Sigmoid colon (tissue), 7 donors: ENCODE measurements around the gene CSNK1E. TPM values are rescaled to one million over a fixed set of nuclear protein-coding genes. Genes with fewer than 3 reads are reported as not detected.

ENCODE experiments used
- DNase-seq: peaks from one replicate; pipeline ENCODE4 v3.0.0-alpha.2; 2019
- H3K27ac ChIP-seq, 4 donors: fragments of 200-600 bp; sonication (generic); one replicate each; pipeline ENCODE4 v1.5.1; 2016 to 2019; ENCODE audit warnings: mild to moderate bottlenecking in 1 of 4
- H3K27me3 ChIP-seq, 3 donors: fragments of 200-600 bp; sonication (generic); one replicate each; pipeline ENCODE4 v1.5.1; 2019; ENCODE audit warnings: mild to moderate bottlenecking in 1 of 3
- H3K36me3 ChIP-seq, 4 donors: fragments of 200-600 bp; sonication (generic); one replicate each; pipeline ENCODE4 v1.5.1; 2016 to 2019
- H3K4me1 ChIP-seq, 4 donors: fragments of 200-600 bp; sonication (generic); one replicate each; pipeline ENCODE4 v1.5.1; 2017 to 2019
- H3K4me3 ChIP-seq, 4 donors: fragments of 200-600 bp; sonication (generic); one replicate each; pipeline ENCODE4 v1.5.1; 2017 to 2019; ENCODE audit warnings: mild to moderate bottlenecking in 2 of 4, moderate library complexity in 1 of 4
- H3K9me3 ChIP-seq, 4 donors: fragments of 200-600 bp in 3 of 4; sonication (generic) in 3 of 4; one replicate each; pipeline versions ENCODE4 v1.5.1 to v1.6.1; 2013 to 2019
- CTCF ChIP-seq, 4 experiments: fragments of 450-650 bp in 3 of 4; fragments of 200-600 bp in 1 of 4; IDR thresholded peaks; one replicate each; pipeline ENCODE4 v1.5.1; 2016 to 2019; ENCODE audit warnings: antibody characterized with exemption in 4 of 4, mild to moderate bottlenecking in 3 of 4, moderate library complexity in 2 of 4
- EP300 ChIP-seq, 4 donors: sonication (generic); formaldehyde crosslinking; IDR thresholded peaks; one replicate each; pipeline ENCODE4 v1.6.1; 2017; ENCODE audit warnings: antibody characterized with exemption in 4 of 4
- POLR2A ChIP-seq, 2 donors: fragments of 450-650 bp; IDR thresholded peaks; one replicate each; pipeline ENCODE4 v1.6.1; 2016; ENCODE audit warnings: antibody characterized with exemption in 2 of 2, mild to moderate bottlenecking in 2 of 2, moderate library complexity in 2 of 2
- POLR2AphosphoS5 ChIP-seq, 4 donors: sonication (generic); formaldehyde crosslinking; IDR thresholded peaks; one replicate each; pipeline ENCODE4 v1.6.1; 2017; ENCODE audit warnings: antibody characterized with exemption in 4 of 4
- WGBS, 2 donors: extraction: QIAGEN DNeasy Blood & Tissue Kit; methylation state at CpG; one replicate each; pipeline ENCODE4 v1.1.7; 2013; 5-methylcytosine and 5-hydroxymethylcytosine counted together
- intact Hi-C: fragments of 100-400 bp; cut with DNase I; formaldehyde crosslinking; loops from one replicate; pipeline ENCODE4 v1.15.1; 2023
- polyA plus RNA-seq, 3 donors: library from polyadenylated mRNA; stranded (reverse); fragments of 200-250 nt; gene quantifications; one replicate each; pipeline ENCODE4 v1.2.3, GENCODE V29; 2013
- total RNA-seq, 4 donors: library from RNA; depleted of rRNA; stranded (reverse); fragments of >200 nt; gene quantifications; one replicate each; pipeline ENCODE4 v1.1.0, GENCODE V29; 2016
- donor health status: healthy with polysubstance abuse.
- donor health status: Bipolar disorder and iron deficiency.
- donor health status: healthy.

The CSNK1E gene
- total and polyA plus RNA-seq, 7 donors: 33.6 to 116 (median 63.7) TPM

DNA sequence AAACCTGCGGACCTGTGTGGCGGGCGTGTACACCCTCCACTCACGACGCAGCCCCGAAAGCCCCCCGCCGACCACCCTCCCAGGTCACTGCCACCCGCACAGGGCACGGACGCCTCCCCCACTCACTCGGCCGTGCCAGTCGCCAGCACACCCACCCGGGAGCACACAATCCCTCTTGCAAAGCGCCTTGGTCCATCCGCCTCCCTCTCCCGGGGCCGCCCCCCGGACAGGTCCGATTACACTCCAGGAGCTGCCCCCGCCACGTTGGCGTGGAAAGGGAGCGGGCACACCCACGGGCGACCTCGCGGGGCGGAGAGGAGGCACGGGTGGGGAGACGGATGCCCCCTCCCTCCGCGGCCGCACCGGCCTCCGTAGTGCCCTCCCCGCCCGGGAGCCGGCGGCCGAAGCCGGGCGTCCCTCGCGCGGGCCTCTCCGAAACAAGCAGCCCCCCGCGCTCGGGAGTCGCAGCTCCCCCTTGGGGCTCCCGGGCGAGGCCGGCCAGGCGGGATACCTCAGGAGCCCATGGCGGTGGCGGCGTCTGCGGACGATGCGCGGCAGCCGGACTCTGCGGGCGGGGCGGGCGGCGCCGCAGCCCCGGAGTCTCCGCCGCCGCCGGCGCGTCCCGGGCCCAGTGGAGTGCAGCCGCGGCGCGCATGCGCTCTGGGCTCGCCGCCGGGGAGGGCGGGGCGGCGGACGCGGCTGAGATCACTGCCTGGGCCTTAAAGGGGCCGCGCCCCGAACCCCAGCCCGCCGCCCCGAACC is 44.7 kb downstream of the CSNK1E start, which contains the start of gene TMEM184B:
TMEM184B (minus strand) TSS at position 638 of the 762 bp plus-strand sequence. CDS start 25,049 bp downstream, outside the sequence.
- Histone ChIP-seq H3K27ac (peak within 1 kb of the TSS; percentile 87 to 97 (median 92)), H3K9me3 (no peaks in the 10 kb centered on the region), H3K27me3 (no peaks in the 10 kb centered on the region), H3K4me1 (peaks cover 0 to 53% (median 49%) of the 10 kb centered on the region in 4 donors), H3K36me3 (no peaks in the 10 kb centered on the region), H3K4me3 (peak within 1 kb of the TSS; percentile 76 to 99 (median 94))
- 1% methylated on average over 97 of the region's 97 CpGs for WGBS, 2 donors
- intact Hi-C loops: loop anchor here (2.0 to 5.0 kb wide), 2 partner anchors 42 to 70 kb away; partner anchors contain the start of gene MAFF
- TF ChIP-seq EP300 (IDR thresholded peaks at IDR 0.05) (no peak), POLR2AphosphoS5 (IDR thresholded peaks at IDR 0.05) (peak in 2 of 4 donors; percentile 37 to 67), POLR2A (IDR thresholded peaks at IDR 0.05) (peak in 1 of 2 donors; percentile 50), CTCF (IDR thresholded peaks at IDR 0.05) (no peak)
- DNase-seq: peak; percentile 89

GRCh38 chr22:38271927-38272372 is 45.3 kb downstream of the CSNK1E start:
- 4 to 10% methylated on average over 7 of the region's 7 CpGs for WGBS, 2 donors
- intact Hi-C loops: loop anchor here (2.0 to 5.0 kb wide), 2 partner anchors 43 to 70 kb away; partner anchors contain the start of gene MAFF

DNA sequence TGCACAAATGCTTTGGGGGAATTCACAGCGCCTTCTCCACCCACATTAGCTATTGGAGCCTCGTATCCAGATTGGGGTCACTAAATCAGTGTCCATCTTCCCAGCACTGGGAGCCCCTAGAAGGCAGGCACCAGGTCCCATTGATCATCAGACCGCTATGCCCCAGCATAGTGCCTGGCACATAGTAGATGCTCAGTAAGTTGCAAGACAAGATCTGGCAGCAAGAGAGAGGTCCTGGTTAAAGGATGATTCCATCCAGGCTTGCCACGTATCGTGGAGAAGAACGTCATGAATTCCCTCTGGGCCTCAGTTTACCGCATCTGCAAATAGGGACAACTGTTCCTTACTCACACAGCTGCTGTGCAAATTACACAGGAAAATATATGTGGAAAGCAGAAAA is 46.1 kb downstream of the CSNK1E start:
- peaks cover 0 to 68% (median 64%) of the 10 kb centered on the region in 4 donors for H3K4me1 ChIP-seq
- peak overlapping the region in 2 of 4 donors; percentile 98 to 99 for H3K4me3 ChIP-seq
- TF ChIP-seq POLR2AphosphoS5 (IDR thresholded peaks at IDR 0.05) (no peak), POLR2A (IDR thresholded peaks at IDR 0.05) (no peak), CTCF (IDR thresholded peaks at IDR 0.05) (no peak), EP300 (IDR thresholded peaks at IDR 0.05) (no peak)
- H3K27me3 ChIP-seq: no peaks in the 10 kb centered on the region
- H3K36me3 ChIP-seq: no peaks in the 10 kb centered on the region
- no peak for DNase-seq
- no peaks in the 10 kb centered on the region for H3K9me3 ChIP-seq
- intact Hi-C loops: loop anchor here (5.0 kb wide), 1 partner anchor 69 kb away; the partner anchor contains the start of gene MAFF
- WGBS, 2 donors: 89 to 91% methylated on average over 7 of the region's 7 CpGs
- peak overlapping the region; percentile 87 to 97 (median 92) for H3K27ac ChIP-seq

More at GRCh38 chr22:38271927-38272372, 45.3 kb downstream of the CSNK1E start:
- TF ChIP-seq EP300 (IDR thresholded peaks at IDR 0.05) (no peak), POLR2AphosphoS5 (IDR thresholded peaks at IDR 0.05) (no peak), CTCF (IDR thresholded peaks at IDR 0.05) (no peak), POLR2A (IDR thresholded peaks at IDR 0.05) (no peak)
- Histone ChIP-seq H3K4me1 (peaks cover 0 to 59% (median 55%) of the 10 kb centered on the region in 4 donors), H3K27ac (peak overlapping the region; percentile 87 to 97 (median 92)), H3K27me3 (no peaks in the 10 kb centered on the region), H3K4me3 (peak overlapping the region; percentile 76 to 99 (median 94)), H3K36me3 (no peaks in the 10 kb centered on the region), H3K9me3 (no peaks in the 10 kb centered on the region)
- DNase-seq: no peak

- H3K27me3 ChIP-seq: no peaks in the 10 kb centered on the region
- peak overlapping the region in 2 of 4 donors; percentile 7 to 98 for H3K4me3 ChIP-seq
- H3K36me3 ChIP-seq: no peaks in the 10 kb centered on the region
- peaks cover 0 to 75% (median 70%) of the 10 kb centered on the region in 4 donors for H3K4me1 ChIP-seq
- H3K27ac ChIP-seq: peak overlapping the region; percentile 87 to 97 (median 92)
- no peak for TF ChIP-seq EP300 (IDR thresholded peaks at IDR 0.05)
- TF ChIP-seq POLR2AphosphoS5 (IDR thresholded peaks at IDR 0.05): peak in 2 of 4 donors; percentile 14 to 34
- intact Hi-C loops: loop anchor here (5.0 kb wide), 1 partner anchor 68 kb away; the partner anchor contains the start of gene MAFF
- no peaks in the 10 kb centered on the region for H3K9me3 ChIP-seq
- 75 to 76% methylated on average over 13 of the region's 13 CpGs for WGBS, 2 donors
- no peak for DNase-seq
Measured at GRCh38 chr22:38270091-38270992, 46.9 kb downstream of the CSNK1E start.
